ENCODE data around the gene CHD1L. TPM values are rescaled to one million over a fixed set of nuclear protein-coding genes. Genes with fewer than 3 reads are reported as not detected.
A peak's percentile ranks its signal among the peaks of the same experiment; 100 is the strongest.
"Not testable (repeated sequence)": the region's sequence is repeated elsewhere in the genome, so short reads cannot be mapped to it uniquely, and the experiment has no call there.

Gene CHD1L
- total RNA-seq, 1 donor from 2014 or later, result 85.5 TPM

GRCh38 chr1:147216124-147216523 is 26.4 kb upstream of the CHD1L start:
- no peaks in the 10 kb centered on the region for H3K4me1 Mint-ChIP-seq
- DNase-seq (ENCODE audit: low read depth, low spot score), result no peak
- H3K36me3 Mint-ChIP-seq (ENCODE audit: low read depth), result no peaks in the 10 kb centered on the region
- H3K27me3 Mint-ChIP-seq (ENCODE audit: low read depth), result no peaks in the 10 kb centered on the region
- H3K27ac Mint-ChIP-seq (ENCODE audit: unreplicated experiment), result no peak overlapping the region
- TF ChIP-seq CTCF (conservative IDR thresholded peaks at IDR 0.05), result no peak
- H3K4me3 Mint-ChIP-seq, result no peak overlapping the region
- no peaks in the 10 kb centered on the region for H3K9me3 Mint-ChIP-seq

- no peak for DNase-seq (ENCODE audit: low read depth, low spot score)
- no peak for TF ChIP-seq CTCF (conservative IDR thresholded peaks at IDR 0.05)
- Mint-ChIP-seq H3K4me3 (no peak overlapping the region), H3K36me3 (ENCODE audit: low read depth) (no peaks in the 10 kb centered on the region), H3K4me1 (no peaks in the 10 kb centered on the region), H3K27ac (ENCODE audit: unreplicated experiment) (no peak overlapping the region), H3K9me3 (no peaks in the 10 kb centered on the region), H3K27me3 (ENCODE audit: low read depth) (no peaks in the 10 kb centered on the region)
Observed at GRCh38 chr1:147217141-147217540, 25.3 kb upstream of the CHD1L start.

- H3K4me1 Mint-ChIP-seq, result peaks cover 2% of the 10 kb centered on the region
- H3K27ac Mint-ChIP-seq (ENCODE audit: unreplicated experiment), result no peak overlapping the region
- H3K36me3 Mint-ChIP-seq (ENCODE audit: low read depth), result no peaks in the 10 kb centered on the region
- no peaks in the 10 kb centered on the region for H3K9me3 Mint-ChIP-seq
- TF ChIP-seq CTCF (conservative IDR thresholded peaks at IDR 0.05), result no peak
- H3K27me3 Mint-ChIP-seq (ENCODE audit: low read depth), result peaks cover 1% of the 10 kb centered on the region
- no peak for DNase-seq (ENCODE audit: low read depth, low spot score)
- no peak overlapping the region for H3K4me3 Mint-ChIP-seq
Observed at GRCh38 chr1:147218606-147219005, 23.9 kb upstream of the CHD1L start.

- Mint-ChIP-seq H3K4me1 (peaks cover 20% of the 10 kb centered on the region), H3K4me3 (peak overlapping the region; percentile 62), H3K36me3 (ENCODE audit: low read depth) (no peaks in the 10 kb centered on the region), H3K27me3 (ENCODE audit: low read depth) (peaks cover 32% of the 10 kb centered on the region), H3K9me3 (no peaks in the 10 kb centered on the region), H3K27ac (ENCODE audit: unreplicated experiment) (no peak overlapping the region)
- no peak for DNase-seq (ENCODE audit: low read depth, low spot score)
- no peak for TF ChIP-seq CTCF (conservative IDR thresholded peaks at IDR 0.05)
Observed at GRCh38 chr1:147223740-147224615, 18.5 kb upstream of the CHD1L start.

- peaks cover 32% of the 10 kb centered on the region for H3K27me3 Mint-ChIP-seq (ENCODE audit: low read depth)
- peak within 1 kb of the TSS; percentile 86 for H3K4me3 Mint-ChIP-seq
- peak; percentile 23 for DNase-seq (ENCODE audit: low read depth, low spot score)
- peaks cover 20% of the 10 kb centered on the region for H3K4me1 Mint-ChIP-seq
- H3K36me3 Mint-ChIP-seq (ENCODE audit: low read depth), result no peaks in the 10 kb centered on the region
- H3K9me3 Mint-ChIP-seq, result no peaks in the 10 kb centered on the region
- peak; percentile 36 for TF ChIP-seq CTCF (conservative IDR thresholded peaks at IDR 0.05)
- H3K27ac Mint-ChIP-seq (ENCODE audit: unreplicated experiment), result no peak within 1 kb of the TSS
Observed at GRCh38 chr1:147225193-147225730, 17.2 kb upstream of the CHD1L start, which contains the start of gene FMO5. TSS of gene FMO5 (minus strand) at chr1:147225339. CDS start at chr1:147225029, 310 bp downstream.

- H3K36me3 Mint-ChIP-seq (ENCODE audit: low read depth); H3K4me1 Mint-ChIP-seq; H3K9me3 Mint-ChIP-seq; H3K4me3 Mint-ChIP-seq; H3K27ac Mint-ChIP-seq (ENCODE audit: unreplicated experiment); DNase-seq (ENCODE audit: low read depth, low spot score): not testable (repeated sequence)
- peaks cover 10% of the 10 kb centered on the region for H3K27me3 Mint-ChIP-seq (ENCODE audit: low read depth)
Observed at GRCh38 chr1:147231032-147231431, 11.5 kb upstream of the CHD1L start.

GRCh38 chr1:147233903-147234302 is 8.6 kb upstream of the CHD1L start:
- H3K27me3 Mint-ChIP-seq (ENCODE audit: low read depth); H3K27ac Mint-ChIP-seq (ENCODE audit: unreplicated experiment); H3K36me3 Mint-ChIP-seq (ENCODE audit: low read depth): not testable (repeated sequence)

More at GRCh38 chr1:147233903-147234302, 8.6 kb upstream of the CHD1L start:
- H3K4me1 Mint-ChIP-seq; H3K9me3 Mint-ChIP-seq; DNase-seq (ENCODE audit: low read depth, low spot score); H3K4me3 Mint-ChIP-seq: not testable (repeated sequence)

All from neural crest cell (in vitro differentiated cells).